Panc1 (cell line): ENCODE measurements around the gene CACNA1C.

Source experiments
- CTCF ChIP-seq: fragments of 450-650 bp; IDR thresholded peaks from 2 replicates; pipeline ENCODE4 v1.5.1; 2017; ENCODE audit warnings: mild to moderate bottlenecking
- POLR2AphosphoS5 ChIP-seq: IDR thresholded peaks from 2 replicates; pipeline ENCODE4 v1.6.1; 2012; ENCODE audit warnings: mild to moderate bottlenecking, low read depth, low read length, moderate library complexity

DNA sequence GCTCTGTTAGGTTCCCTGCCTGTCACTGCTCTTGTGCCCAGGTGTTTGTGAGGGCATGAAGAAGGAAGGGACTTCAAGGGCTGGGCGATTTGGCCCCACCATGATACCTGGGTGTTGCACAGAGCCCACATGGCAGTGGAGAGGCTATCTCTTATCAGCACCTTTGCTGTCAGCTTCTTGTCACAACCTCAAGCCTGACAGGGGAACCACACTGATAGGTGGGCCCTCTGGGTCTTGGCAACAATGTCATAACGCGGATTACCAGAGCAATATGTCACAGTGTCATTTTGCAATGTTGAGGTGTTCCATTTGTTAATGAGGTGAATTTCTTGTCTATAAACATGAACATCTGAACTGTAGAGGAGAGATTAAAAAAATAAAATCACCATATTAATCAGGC, 22.9 kb upstream of the CACNA1C start:
- TF ChIP-seq CTCF (no peak), POLR2AphosphoS5 (no peak)
